Measurements from ENCODE around the gene PRELID2.

The PRELID2 gene

DNA sequence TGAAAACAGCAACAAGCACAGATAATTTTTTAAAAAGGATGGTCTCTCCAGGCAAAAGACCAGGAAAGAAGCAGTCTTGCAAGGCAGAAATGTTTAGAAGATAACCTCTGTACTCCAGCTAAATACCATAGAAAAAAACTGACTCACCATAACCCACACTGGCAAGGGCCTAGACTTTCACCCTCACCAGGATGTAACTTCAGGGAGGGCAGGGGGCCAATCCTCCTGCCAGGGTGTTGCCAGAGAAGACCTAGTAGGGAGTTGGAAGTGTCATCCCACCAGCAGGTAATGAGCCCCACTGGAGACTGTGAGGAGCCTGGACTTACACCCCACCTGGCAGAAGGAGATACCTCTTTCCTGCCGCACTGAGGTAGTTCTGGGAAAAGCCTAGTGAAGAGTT is 97.6 kb downstream of the PRELID2 start:
- TF ChIP-seq, protein P1, sequence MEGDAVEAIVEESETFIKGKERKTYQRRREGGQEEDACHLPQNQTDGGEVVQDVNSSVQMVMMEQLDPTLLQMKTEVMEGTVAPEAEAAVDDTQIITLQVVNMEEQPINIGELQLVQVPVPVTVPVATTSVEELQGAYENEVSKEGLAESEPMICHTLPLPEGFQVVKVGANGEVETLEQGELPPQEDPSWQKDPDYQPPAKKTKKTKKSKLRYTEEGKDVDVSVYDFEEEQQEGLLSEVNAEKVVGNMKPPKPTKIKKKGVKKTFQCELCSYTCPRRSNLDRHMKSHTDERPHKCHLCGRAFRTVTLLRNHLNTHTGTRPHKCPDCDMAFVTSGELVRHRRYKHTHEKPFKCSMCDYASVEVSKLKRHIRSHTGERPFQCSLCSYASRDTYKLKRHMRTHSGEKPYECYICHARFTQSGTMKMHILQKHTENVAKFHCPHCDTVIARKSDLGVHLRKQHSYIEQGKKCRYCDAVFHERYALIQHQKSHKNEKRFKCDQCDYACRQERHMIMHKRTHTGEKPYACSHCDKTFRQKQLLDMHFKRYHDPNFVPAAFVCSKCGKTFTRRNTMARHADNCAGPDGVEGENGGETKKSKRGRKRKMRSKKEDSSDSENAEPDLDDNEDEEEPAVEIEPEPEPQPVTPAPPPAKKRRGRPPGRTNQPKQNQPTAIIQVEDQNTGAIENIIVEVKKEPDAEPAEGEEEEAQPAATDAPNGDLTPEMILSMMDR (IDR thresholded peaks at IDR 0.05): no peak

GRCh38 chr5:145723516-145723915 is 111.6 kb downstream of the PRELID2 start:
- TF ChIP-seq, protein P1 (IDR thresholded peaks at IDR 0.05): no peak

- TF ChIP-seq, protein P1 (IDR thresholded peaks at IDR 0.05): peak; percentile 53; the same call in 1 of the 2 replicates
These were observed 116.2 kb downstream of the PRELID2 start for GRCh38 chr5:145718956-145719355.

DNA sequence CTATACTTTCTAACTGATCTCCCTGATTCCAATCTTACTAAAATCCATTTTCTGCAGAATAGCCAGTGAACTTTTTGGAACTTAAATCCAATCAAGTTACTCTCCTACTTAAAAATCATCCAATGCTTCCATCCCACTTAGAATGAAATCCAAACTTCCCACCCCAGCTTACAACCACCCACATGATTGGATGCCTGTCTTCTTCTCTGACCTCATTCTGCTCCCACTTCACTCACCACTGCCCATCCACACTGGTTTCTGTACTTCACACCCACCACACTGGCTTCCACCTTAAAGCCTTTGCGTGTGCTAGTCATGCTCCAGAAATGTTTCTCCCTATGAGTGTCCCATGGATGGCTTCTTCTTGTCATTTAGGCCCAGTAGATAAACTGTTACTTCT is 119.7 kb downstream of the PRELID2 start:
- TF ChIP-seq, protein P1 (IDR thresholded peaks at IDR 0.05): no peak

DNA sequence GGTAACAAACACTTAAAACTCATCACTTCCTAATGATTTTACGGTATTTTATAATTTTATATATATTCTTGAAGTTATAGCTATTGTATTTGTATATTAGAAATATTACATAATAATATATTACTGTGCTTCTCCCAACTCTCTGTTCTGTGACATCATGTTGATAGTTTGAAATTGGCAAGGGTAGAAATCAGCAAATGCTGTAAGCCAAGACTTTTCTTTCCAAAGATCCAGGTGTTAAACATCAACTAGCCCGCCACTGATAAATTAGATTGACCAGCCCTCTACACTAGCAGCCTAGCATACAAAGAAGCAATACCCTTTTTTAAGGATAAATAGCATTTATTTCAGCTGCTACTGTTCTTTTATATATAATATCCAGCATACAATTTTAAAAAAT is 122.9 kb downstream of the PRELID2 start:
- TF ChIP-seq, protein P1 (IDR thresholded peaks at IDR 0.05): no peak

DNA sequence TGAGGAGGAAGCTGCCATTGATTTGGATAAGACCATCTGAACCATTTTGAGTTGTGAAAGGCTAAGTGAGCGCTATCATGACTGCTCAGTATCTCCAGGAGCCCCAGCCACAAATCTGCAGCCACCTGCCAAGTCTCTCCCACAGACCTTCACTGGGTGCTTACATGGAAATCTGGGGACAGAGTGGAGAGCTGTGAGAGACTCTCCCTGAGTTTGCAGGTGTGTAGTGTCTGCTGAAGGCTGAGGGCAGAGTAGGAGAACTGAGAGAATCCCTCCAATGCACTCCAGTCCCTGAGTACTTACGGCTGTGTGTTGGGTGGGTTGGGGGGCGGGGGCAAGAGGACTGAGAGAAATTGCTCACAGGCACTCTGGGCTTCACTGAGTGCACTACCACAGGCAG is 123.7 kb downstream of the PRELID2 start:
- TF ChIP-seq, protein P1 (IDR thresholded peaks at IDR 0.05): no peak

Measured in LNCAP (cell line).